Activated CD8-positive, alpha-beta memory T cell treated with anti-CD3 and anti-CD28 coated beads, Interleukin-2, amount 50 U/mL, for 1 hour (primary cell): ENCODE results near the gene TRIM41.
A peak's percentile ranks its signal among the peaks of the same experiment; 100 is the strongest.
"Not testable (repeated sequence)": the region's sequence is repeated elsewhere in the genome, so short reads cannot be mapped to it uniquely, and the experiment has no call there.

Source experiments
- DNase-seq: peaks from one replicate; pipeline ENCODE4 v3.0.0-alpha.2; 2020; ENCODE audit errors: extremely low read depth

The TRIM41 gene

GRCh38 chr5:181223058-181223728 lies at the start of gene TRIM41:
TSS of gene TRIM41 (plus strand) at chr5:181223281. CDS start at chr5:181224000, 719 bp downstream.
- DNase-seq, result peak; percentile 94

DNA sequence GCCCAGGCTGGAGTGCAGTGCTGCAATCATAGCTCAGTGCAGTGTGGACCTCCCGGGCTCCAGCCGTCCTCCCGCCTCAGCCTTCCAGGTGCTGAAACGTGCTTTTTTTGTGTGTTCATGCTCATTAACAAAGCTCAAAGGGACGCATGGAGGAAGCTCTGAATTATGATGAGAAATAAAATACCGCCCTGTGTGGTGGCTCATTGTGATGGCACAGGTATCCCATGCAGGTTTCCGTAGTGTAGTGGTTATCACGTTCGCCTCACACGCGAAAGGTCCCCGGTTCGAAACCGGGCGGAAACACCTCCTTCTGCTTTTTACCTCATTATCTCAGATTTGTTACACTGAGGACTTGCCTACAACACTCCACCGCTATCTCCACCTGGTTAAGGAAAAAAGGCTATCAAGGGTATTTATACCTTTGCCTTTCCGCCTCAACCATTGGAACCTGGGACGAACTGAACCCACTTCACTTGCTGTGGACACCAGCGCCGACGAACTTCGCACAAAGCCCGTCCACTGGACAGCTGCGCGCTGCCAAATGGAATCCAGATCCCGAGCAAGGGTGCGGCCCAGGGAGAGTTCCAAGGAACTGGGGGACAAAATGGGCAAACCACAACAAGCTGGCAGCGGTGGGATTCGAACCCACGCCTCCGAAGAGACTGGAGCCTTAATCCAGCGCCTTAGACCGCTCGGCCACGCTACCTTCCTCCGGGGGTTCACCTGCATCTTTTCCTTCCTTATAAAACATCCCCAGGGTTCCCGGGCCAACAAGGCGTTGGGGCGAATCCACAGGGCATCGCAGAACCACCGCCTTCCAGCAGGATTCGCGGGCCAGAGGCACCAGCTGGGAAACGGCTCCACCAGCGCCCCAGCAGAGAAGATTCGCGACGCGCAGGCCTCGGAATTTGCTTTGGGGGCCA lies 49.4 kb upstream of the TRIM41 start:
- DNase-seq, result no peak

- DNase-seq, result no peak
Observed at GRCh38 chr5:181176254-181176952, 46.7 kb upstream of the TRIM41 start.

DNA sequence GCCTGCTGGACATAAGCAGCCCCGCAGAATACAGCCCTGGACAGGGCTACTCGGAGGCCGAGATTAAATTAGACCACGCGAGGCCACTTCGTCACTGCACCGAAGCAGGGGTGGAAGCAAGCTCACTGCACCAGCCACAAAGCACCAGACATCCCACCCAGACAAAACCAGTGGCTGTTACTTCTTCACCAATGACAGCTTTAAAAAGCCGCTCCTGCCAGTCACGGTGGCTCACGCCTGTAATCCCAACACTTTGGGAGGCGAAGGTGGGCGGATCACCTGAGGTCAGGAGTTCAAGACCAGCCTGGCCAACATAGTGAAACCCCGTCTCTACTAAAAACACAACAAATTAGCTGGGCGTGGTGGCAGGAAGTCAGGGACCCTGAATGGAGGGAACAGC lies 45.5 kb upstream of the TRIM41 start:
- not testable (repeated sequence) for DNase-seq

DNA sequence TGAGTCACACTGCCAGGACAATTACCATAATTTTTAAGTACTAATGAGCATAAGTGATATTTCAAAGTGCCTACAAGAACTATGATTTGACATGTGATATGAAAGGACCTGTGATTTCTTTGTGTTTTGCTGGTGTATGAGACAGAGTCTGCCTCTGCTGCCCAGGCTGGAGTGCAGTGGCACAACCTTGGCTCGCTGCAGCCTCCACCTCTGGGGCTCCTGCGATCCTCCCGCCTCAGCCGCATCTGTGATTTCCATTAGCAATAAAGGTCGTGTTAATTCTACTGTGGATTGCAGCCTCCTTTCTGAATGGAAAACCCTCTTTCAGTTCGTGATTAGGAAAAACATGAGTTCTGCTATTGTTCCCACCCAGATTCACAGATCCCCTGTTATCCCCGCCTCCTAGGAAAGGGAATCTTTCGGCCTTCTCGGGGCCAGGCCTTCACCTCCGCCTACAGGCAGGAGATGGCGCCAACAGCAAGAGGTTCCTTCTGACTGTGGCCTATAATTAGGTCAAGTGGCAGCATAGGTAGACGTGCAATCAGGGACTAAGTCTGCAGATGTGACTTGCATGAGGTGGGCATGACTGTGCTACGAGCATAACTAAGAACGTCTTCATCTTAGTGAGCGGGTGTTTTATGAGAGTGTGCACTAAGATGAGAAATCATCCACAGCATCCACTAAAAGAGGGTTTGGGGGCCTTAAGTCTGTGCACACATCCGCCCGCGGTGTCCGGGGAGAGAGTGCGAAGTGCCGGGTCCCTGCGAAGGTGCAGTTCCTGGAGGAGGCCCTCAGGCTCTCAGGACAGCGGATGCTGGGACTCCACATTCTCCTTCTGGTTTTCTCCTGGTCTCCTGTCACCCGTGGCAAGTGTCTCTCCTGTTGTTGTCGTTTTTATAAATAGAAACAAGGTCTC lies 41.2 kb upstream of the TRIM41 start:
- DNase-seq, result no peak

DNA sequence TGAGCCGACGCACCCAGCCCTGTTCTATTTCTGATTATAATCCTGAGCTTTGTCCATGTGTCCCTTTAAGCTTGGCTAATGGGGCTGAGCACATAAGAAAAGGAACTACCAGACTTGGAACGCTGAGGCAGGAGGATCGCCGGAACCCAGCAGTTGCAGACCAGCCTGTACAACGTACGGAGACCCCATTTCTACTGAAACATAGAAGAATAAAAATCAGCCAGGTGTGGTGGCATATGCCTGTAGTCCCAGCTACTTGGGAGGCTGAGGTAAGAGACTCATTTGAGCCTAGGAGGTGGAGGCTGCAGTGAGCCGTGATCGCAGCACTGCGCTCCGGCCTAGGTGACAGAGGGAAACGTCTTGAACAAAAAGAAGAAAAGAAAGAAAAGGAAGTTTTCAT lies 40.4 kb upstream of the TRIM41 start:
- DNase-seq, result no peak

- no peak for DNase-seq
Observed at GRCh38 chr5:181184845-181185216, 38.2 kb upstream of the TRIM41 start.

DNA sequence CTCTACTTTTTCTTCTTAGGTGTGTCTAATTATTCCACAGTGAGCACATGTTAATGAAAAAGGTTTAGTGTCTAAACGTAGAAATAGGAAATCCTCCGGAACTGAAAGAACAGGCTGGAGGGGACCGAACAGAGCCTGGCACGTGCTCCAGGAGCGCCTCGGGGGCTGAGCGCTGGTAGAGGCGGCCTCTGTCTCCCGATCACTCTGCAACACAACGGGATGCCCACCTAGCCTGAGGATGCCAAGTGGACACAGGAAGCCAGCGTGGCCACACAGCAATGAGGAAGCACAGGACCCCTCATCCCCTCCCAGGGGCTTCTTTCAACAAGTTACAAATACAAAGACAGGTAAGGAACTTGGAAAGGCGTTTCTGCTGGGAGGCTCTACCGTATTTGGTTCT lies 37.5 kb upstream of the TRIM41 start:
- no peak for DNase-seq

- no peak for DNase-seq
Observed at GRCh38 chr5:181186022-181186421, 37.1 kb upstream of the TRIM41 start.

GRCh38 chr5:181186986-181187499 lies 36.0 kb upstream of the TRIM41 start:
- DNase-seq, result no peak

DNA sequence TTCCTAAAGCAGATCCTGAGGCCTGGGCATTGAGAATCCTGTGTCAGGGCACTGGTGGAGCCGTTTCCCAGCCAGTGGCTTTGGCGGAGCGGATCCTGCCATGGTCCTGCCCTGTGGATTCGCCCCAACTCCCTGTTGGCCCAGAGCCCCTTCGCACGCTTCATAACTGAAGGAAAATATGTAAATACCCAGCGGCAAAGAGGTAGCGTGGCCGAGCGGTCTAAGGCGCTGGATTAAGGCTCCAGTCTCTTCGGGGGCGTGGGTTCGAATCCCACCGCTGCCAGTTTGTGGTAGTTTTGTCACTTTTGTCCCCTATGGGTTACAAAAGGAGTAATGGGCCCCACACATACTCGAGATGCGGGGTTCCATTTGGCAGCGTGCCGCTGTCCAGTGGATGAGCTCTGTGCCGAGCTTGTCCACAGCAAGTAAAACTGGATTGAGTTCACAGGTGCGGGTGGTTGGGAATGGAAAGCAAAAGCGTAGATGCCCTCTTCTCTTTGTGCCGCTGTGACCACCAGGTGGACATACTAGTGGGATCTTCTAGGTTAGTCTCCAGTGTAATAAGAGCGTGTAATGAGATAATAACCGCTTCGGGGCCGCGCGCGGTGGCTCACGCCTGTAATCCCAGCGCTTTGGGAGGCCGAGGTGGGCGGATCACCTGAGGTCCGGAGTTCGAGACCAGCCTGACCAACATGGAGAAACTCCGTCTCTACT lies 35.4 kb upstream of the TRIM41 start:
- DNase-seq, result no peak

DNA sequence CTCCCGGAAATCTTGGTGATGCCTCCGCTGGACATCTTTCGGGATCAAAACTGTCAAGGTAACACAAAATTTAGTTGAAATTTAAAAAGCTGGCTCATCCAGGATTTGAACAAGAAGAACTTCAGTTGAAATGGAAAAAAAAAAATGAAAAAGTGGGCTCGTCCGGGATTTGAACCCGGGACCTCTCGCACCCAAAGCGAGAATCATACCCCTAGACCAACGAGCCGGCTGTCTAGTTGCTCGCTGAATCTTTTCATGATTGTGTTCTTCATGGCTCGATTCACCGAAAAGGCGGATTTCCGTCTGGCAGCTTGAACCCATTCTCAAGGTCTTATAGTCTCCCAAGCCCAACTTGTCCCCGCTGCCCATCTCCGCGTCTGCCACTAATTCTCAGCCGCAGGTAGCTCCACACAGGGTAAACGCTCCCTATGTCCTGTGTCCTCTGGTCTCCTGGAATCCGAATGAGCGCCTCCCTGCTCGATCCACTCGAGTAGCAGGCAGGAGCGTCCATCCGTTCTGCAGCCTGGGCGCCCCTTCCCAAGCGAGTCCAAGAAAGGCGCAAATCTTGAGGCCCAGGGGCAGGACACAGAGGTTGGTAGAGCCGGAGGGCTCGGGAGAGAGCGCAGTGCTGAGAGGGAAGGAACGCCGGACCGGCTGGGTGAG lies 34.2 kb upstream of the TRIM41 start:
- no peak for DNase-seq

GRCh38 chr5:181189363-181189961 lies 33.6 kb upstream of the TRIM41 start:
- DNase-seq, result no peak

DNA sequence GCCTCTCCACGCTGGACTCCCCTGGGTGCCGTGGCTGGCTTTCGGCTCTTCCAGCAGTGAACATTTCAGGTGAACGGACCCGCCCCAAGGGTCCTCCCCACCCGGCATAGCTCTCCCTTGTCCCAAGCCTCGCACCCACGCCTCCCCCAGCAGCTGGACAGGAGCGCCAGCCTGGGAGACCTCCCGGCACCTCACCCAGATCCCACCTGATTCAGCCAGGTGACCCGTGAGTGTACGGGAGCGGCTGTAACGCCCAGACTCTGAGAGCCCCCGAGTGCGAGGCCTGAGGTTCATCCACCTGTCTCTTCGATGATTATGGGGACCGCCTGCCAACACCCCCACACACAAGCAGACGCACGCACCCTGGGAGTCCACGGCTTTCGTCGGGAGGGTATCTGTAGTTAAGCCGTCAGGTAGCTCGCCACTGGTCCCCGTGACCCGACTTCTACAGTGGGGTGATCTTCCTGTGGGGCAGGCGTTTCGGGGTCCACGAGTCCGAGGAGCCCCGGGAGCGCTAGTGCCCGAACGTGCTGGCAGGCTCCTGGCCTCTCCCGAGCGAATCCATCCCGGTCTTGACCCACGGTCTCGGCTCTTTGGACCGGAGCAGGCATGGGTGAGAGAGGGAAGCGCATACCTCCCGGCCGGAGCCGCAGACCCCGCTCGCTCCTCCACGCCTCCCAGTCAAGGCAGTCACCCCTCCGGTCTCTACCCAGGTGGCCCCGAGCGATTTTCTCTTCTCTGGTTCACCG lies 32.9 kb upstream of the TRIM41 start:
- DNase-seq, result no peak

- DNase-seq, result no peak
Observed at GRCh38 chr5:181190711-181191525, 32.2 kb upstream of the TRIM41 start.

- DNase-seq, result peak; percentile 77
Observed at GRCh38 chr5:181191526-181192336, 31.4 kb upstream of the TRIM41 start.
